ENCODE results near the gene GABRB3.

GRCh38 chr15:26804063-26804804 is 31.4 kb upstream of the GABRB3 start:
- no peak for TF ChIP-seq CTCF (IDR thresholded peaks at IDR 0.05)
- TF ChIP-seq POLR2A (IDR thresholded peaks at IDR 0.05) = no peak

Data from thyroid gland (tissue), 4 donors.